Transverse colon (tissue), 4 donors: Measurements from ENCODE around the gene ATF6B. TPM values are rescaled to one million over a fixed set of nuclear protein-coding genes. Genes with fewer than 3 reads are reported as not detected.
"Not testable (repeated sequence)": the region's sequence is repeated elsewhere in the genome, so short reads cannot be mapped to it uniquely, and the experiment has no call there.

Experiments used
- DNase-seq: peaks from one replicate; pipeline ENCODE4 v3.0.0-alpha.2; 2019
- H3K27ac ChIP-seq, 4 donors: fragments of 200-600 bp; sonication (generic); 2 replicates each; pipeline ENCODE4 v1.5.1; 2016 to 2018; ENCODE audit warnings: inconsistent platforms in 4 of 4
- H3K27me3 ChIP-seq: fragments of 200-600 bp; sonication (generic); 2 replicates; pipeline ENCODE4 v1.5.1; 2017; ENCODE audit warnings: inconsistent platforms
- H3K36me3 ChIP-seq, 4 donors: fragments of 200-600 bp; sonication (generic); 2 replicates each; pipeline ENCODE4 v1.5.1; 2017 to 2019; ENCODE audit warnings: inconsistent platforms in 4 of 4
- H3K4me1 ChIP-seq, 4 donors: fragments of 200-600 bp; sonication (generic); 2 replicates each; pipeline ENCODE4 v1.5.1; 2017 to 2020; ENCODE audit warnings: inconsistent platforms in 4 of 4
- H3K4me3 ChIP-seq, 4 donors: fragments of 200-600 bp; sonication (generic); 1 replicate in 1 of 4; 2 replicates in 3 of 4; pipeline versions ENCODE4 v1.5.1 to v1.6.1; 2017 to 2019; ENCODE audit warnings: inconsistent platforms in 4 of 4
- H3K9me3 ChIP-seq, 2 donors: fragments of 200-600 bp; sonication (generic); 2 replicates each; pipeline ENCODE4 v1.5.1; 2017 to 2019; ENCODE audit warnings: inconsistent platforms in 2 of 2
- EP300 ChIP-seq: sonication (generic); formaldehyde crosslinking; IDR thresholded peaks from one replicate; pipeline ENCODE4 v1.6.1; 2017; ENCODE audit warnings: antibody characterized with exemption, low read depth
- POLR2A ChIP-seq: fragments of 450-650 bp; IDR thresholded peaks from one replicate; pipeline ENCODE4 v1.6.1; 2016; ENCODE audit warnings: antibody characterized with exemption, mild to moderate bottlenecking, moderate library complexity
- POLR2AphosphoS5 ChIP-seq, 3 donors: sonication (generic); formaldehyde crosslinking; IDR thresholded peaks; one replicate each; pipeline ENCODE4 v1.6.1; 2016; ENCODE audit warnings: antibody characterized with exemption in 3 of 3
- WGBS, 2 donors: methylation state at CpG; one replicate each; pipeline ENCODE4 v1.1.5; 2018; ENCODE audit warnings: low coverage in 1 of 2; 5-methylcytosine and 5-hydroxymethylcytosine counted together
- in situ Hi-C, 4 donors: fragments of 200-750 bp; cut with MboI; loops; one replicate each; pipeline versions ENCODE4 v1.15.0 to v1.15.1; 2017; ENCODE audit warnings: low sequenced_read_pairs in 3 of 4, low pct_ligation_motif_present in 1 of 4, low pct_unique_long_range_greater_than_20kb in 1 of 4
- intact Hi-C: fragments of 100-400 bp; cut with DNase I; formaldehyde crosslinking; loops from one replicate; pipeline ENCODE4 v1.15.1; 2023; ENCODE audit warnings: low total_unique reads
- small RNA-seq, 4 donors: library from RNA; depleted of rRNA; stranded (forward); fragments of <200 nt; gene quantifications; one replicate each; pipeline ENCODE3, GENCODE V24; 2016
- total RNA-seq, 4 donors: library from RNA; depleted of rRNA; stranded (reverse); fragments of >200 nt; gene quantifications; one replicate each; pipeline ENCODE4 v1.1.0, GENCODE V29; 2016
- TF ChIP-seq, protein P1 (sequence below), 5 experiments: fragments of 200-600 bp in 3 of 5; fragments of 450-650 bp in 2 of 5; sonication (generic) in 3 of 5; IDR thresholded peaks; 1 replicate in 2 of 5; 2 replicates in 3 of 5; pipeline ENCODE4 v1.5.1; 2016 to 2017; ENCODE audit warnings: antibody characterized with exemption in 5 of 5, inconsistent platforms in 3 of 5, mild to moderate bottlenecking in 2 of 5, moderate library complexity in 1 of 5

The ATF6B gene
- total RNA-seq, 4 donors from 2014 or later: 59.0 to 139 (median 98.5) TPM

DNA sequence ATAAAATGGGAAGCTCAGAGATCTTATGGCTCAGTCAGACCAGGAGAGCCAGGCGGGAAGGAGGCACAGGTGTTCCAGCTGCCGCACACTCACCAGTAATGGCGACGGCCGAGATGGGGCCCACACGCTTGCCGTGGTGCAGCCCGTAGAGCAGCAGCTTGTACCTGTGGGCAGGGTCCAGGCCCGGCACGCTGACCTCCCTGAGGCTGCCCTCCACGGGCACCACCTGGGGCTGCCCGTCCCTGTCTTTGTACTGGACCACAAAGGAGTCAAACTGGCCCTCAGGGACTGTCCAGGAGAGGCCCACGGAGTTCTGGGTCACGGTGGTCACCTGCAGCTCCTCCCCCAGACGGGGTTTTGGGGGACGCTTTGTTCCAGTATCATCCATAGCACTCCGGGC, 58.6 kb downstream of the ATF6B start:
- H3K27ac ChIP-seq: no peak overlapping the region
- H3K9me3 ChIP-seq: no peaks in the 10 kb centered on the region
- no peaks in the 10 kb centered on the region for H3K27me3 ChIP-seq
- intact Hi-C loops (no loop called here), in situ Hi-C loops (loop anchor here in 2 of 4 donors (25.0 kb wide), 1 partner anchor 107 kb away; the partner anchor contains the start of genes DXO (in 2 of the 2), NELFE (in 2 of the 2) and SKIC2 (in 2 of the 2))
- H3K4me3 ChIP-seq: no peak overlapping the region
- WGBS, 2 donors: 85% methylated on average over 17 of the region's 17 CpGs; no CpG with 5 or more reads in 1 of the 2 donors
- no peaks in the 10 kb centered on the region for H3K36me3 ChIP-seq
- no peak for DNase-seq
- H3K4me1 ChIP-seq: no peaks in the 10 kb centered on the region
- TF ChIP-seq EP300: no peak
- no peak for TF ChIP-seq POLR2A

DNA sequence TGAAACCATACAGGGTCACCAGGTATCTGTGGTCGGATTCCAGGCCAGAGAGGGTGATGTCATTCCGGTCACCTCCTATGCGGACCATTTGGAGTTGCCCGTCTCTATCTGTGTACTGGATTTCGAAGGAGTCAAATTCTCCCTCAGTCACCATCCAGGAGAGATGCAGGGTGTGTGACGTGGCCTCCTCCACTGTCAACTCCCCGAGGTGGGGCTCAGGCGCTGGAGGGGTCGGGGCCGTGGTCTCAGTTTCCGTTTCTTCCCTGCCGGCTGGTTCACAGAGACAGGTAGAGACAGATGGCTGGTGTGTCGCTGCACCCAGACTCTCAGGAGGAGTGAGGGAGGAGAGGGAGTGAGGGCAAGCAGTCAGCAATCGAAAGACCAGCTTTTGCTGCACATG, 59.2 kb downstream of the ATF6B start:
- no peaks in the 10 kb centered on the region for H3K27me3 ChIP-seq
- in situ Hi-C loops (loop anchor here in 2 of 4 donors (25.0 kb wide), 1 partner anchor 107 kb away; the partner anchor contains the start of genes DXO (in 2 of the 2), NELFE (in 2 of the 2) and SKIC2 (in 2 of the 2)), intact Hi-C loops (no loop called here)
- TF ChIP-seq EP300: no peak
- TF ChIP-seq POLR2A: no peak
- TF ChIP-seq, protein P1, sequence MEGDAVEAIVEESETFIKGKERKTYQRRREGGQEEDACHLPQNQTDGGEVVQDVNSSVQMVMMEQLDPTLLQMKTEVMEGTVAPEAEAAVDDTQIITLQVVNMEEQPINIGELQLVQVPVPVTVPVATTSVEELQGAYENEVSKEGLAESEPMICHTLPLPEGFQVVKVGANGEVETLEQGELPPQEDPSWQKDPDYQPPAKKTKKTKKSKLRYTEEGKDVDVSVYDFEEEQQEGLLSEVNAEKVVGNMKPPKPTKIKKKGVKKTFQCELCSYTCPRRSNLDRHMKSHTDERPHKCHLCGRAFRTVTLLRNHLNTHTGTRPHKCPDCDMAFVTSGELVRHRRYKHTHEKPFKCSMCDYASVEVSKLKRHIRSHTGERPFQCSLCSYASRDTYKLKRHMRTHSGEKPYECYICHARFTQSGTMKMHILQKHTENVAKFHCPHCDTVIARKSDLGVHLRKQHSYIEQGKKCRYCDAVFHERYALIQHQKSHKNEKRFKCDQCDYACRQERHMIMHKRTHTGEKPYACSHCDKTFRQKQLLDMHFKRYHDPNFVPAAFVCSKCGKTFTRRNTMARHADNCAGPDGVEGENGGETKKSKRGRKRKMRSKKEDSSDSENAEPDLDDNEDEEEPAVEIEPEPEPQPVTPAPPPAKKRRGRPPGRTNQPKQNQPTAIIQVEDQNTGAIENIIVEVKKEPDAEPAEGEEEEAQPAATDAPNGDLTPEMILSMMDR (IDR thresholded peaks at IDR 0.05): no peak
- TF ChIP-seq POLR2AphosphoS5 (IDR thresholded peaks at IDR 0.05): no peak
- no peaks in the 10 kb centered on the region for H3K4me1 ChIP-seq
- H3K4me3 ChIP-seq: no peak overlapping the region
- 92% methylated on average over 14 of the region's 14 CpGs; no CpG with 5 or more reads in 1 of the 2 donors for WGBS, 2 donors
- no peaks in the 10 kb centered on the region for H3K36me3 ChIP-seq
- no peaks in the 10 kb centered on the region for H3K9me3 ChIP-seq
- no peak overlapping the region for H3K27ac ChIP-seq
- DNase-seq: no peak

DNA sequence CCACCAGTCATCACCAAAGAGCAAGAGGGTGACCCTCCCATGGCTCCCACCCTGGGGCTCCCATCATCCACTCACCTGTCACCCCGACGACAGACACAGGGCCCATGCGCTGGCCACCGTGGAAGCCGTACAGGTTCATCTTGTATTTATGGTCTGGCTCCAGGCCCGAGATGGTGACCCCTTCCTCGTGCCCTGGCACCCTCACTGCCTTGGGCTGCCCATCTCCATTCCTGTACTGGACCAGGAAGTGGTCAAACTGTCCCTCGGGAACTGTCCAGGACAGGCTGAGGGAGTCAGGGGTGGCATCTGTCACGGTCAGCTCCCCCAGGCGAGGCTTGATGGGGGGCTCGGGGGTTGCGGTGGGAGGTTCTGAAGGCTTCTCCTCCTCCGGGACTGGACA, 59.7 kb downstream of the ATF6B start:
- in situ Hi-C loops: loop anchor here in 2 of 4 donors (25.0 kb wide), 1 partner anchor 106 kb away; the partner anchor contains the start of genes DXO (in 2 of the 2), NELFE (in 2 of the 2) and SKIC2 (in 2 of the 2)
- intact Hi-C loops, H3K4me3 ChIP-seq, H3K36me3 ChIP-seq, DNase-seq, H3K27ac ChIP-seq, H3K9me3 ChIP-seq, H3K4me1 ChIP-seq, H3K27me3 ChIP-seq: not testable (repeated sequence)
- WGBS, 2 donors: 80% methylated on average over 13 of the region's 13 CpGs; no CpG with 5 or more reads in 1 of the 2 donors

DNA sequence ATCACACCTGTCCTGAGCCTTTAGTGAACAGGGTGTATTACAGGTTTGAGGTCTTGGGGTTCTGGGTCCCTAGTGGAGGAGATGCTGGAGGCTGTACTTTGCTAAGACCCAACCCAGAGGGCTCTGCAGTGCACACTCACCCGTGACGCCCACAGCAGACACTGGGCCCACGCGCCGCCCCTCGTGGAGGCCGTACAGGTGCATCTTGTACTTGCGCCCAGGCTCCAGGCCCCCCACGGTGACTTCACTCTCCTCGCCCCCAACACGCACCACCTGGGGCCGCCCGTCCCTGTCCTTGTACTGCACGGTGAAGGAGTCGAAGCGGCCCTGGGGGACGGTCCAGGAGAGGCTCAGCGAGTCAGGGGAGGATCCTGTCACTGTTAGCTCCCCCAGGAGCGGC, 60.5 kb downstream of the ATF6B start:
- H3K27ac ChIP-seq, H3K4me3 ChIP-seq, DNase-seq, H3K4me1 ChIP-seq, H3K9me3 ChIP-seq, H3K27me3 ChIP-seq, H3K36me3 ChIP-seq, intact Hi-C loops: not testable (repeated sequence)
- WGBS, 2 donors: 91 to 100% methylated on average over 1 to 17 of the region's 19 CpGs
- in situ Hi-C loops: loop anchor here in 2 of 4 donors (25.0 kb wide), 1 partner anchor 105 kb away; the partner anchor contains the start of genes DXO (in 2 of the 2), NELFE (in 2 of the 2) and SKIC2 (in 2 of the 2)

Small RNA genes lying within 50 kb of the gene (small RNA-seq; reads per million reads assigned to genes)
- gene RNA5SP206: 0 reads per million in 4 donors

Other genes with a start within 250 kb of the ATF6B start
- 100 to 1,000 TPM; 149 to 734 (median 395) TPM for gene SLC44A4, start 249.2 kb downstream of the ATF6B start, total RNA-seq
- 10 to 100 TPM; 25.9 to 33.3 (median 27.9) TPM for gene EHMT2, start 230.5 kb downstream of the ATF6B start, total RNA-seq
- gene ZBTB12, start 226.2 kb downstream of the ATF6B start, total RNA-seq: 1 to 10 TPM in 1 of 4 donors, under 1 TPM in 3; 0.14 to 1.3 (median 0.77) TPM
- 1 to 10 TPM; 4.6 to 9.4 (median 7.5) TPM for gene C2, start 200.5 kb downstream of the ATF6B start, total RNA-seq
- 10 to 100 TPM in 3 of 4 donors, 1 to 10 TPM in 1; 9.0 to 59.7 (median 39.6) TPM for gene CFB, start 182.2 kb downstream of the ATF6B start, total RNA-seq
- 100 to 1,000 TPM in 1 of 4 donors, 10 to 100 TPM in 3; 59.2 to 114 (median 88.0) TPM for gene NELFE, start 169.3 kb downstream of the ATF6B start, total RNA-seq
- 100 to 1,000 TPM in 1 of 4 donors, 10 to 100 TPM in 3; 52.8 to 173 (median 71.3) TPM for gene SKIC2, start 169.1 kb downstream of the ATF6B start, total RNA-seq
- 10 to 100 TPM; 17.5 to 29.9 (median 20.9) TPM for gene DXO, start 156.1 kb downstream of the ATF6B start, total RNA-seq
- 100 to 1,000 TPM in 1 of 4 donors, 10 to 100 TPM in 3; 16.9 to 210 (median 33.6) TPM for gene C4A, start 146.2 kb downstream of the ATF6B start, total RNA-seq
- 100 to 1,000 TPM in 1 of 4 donors, 10 to 100 TPM in 3; 20.3 to 137 (median 64.0) TPM for gene C4B, start 113.5 kb downstream of the ATF6B start, total RNA-seq
- gene CYP21A2, start 89.8 kb downstream of the ATF6B start, total RNA-seq: under 1 TPM in 3 of 4 donors, not detected in 1; 0.27 to 0.64 (median 0.40) TPM
- gene TNXB, start 18.9 kb downstream of the ATF6B start, total RNA-seq: 100 to 1,000 TPM in 1 of 4 donors, 10 to 100 TPM in 3; 47.7 to 205 (median 66.2) TPM
- 1 to 10 TPM in 2 of 4 donors, not detected in 2; 3.0 to 3.3 TPM for gene FKBPL, start 2.0 kb upstream of the ATF6B start, total RNA-seq
- gene PRRT1, start 23.7 kb upstream of the ATF6B start, total RNA-seq: 1 to 10 TPM in 2 of 4 donors, not detected in 2; 2.4 to 2.7 TPM
- 10 to 100 TPM; 13.1 to 80.0 (median 28.1) TPM for gene PPT2, start 25.9 kb upstream of the ATF6B start, total RNA-seq
- gene EGFL8, start 36.3 kb upstream of the ATF6B start, total RNA-seq: 10 to 100 TPM in 3 of 4 donors, 1 to 10 TPM in 1; 2.6 to 79.4 (median 16.2) TPM
- gene AGPAT1, start 47.8 kb upstream of the ATF6B start, total RNA-seq: 10 to 100 TPM; 17.9 to 67.2 (median 50.1) TPM
- gene RNF5, start 50.2 kb upstream of the ATF6B start, total RNA-seq: 100 to 1,000 TPM in 3 of 4 donors, 10 to 100 TPM in 1; 36.0 to 212 (median 120) TPM
- 1 to 10 TPM; 1.1 to 9.0 (median 2.7) TPM for gene AGER, start 56.0 kb upstream of the ATF6B start, total RNA-seq
- gene PBX2, start 62.0 kb upstream of the ATF6B start, total RNA-seq: 10 to 100 TPM; 34.4 to 87.5 (median 41.3) TPM
- gene GPSM3, start 64.4 kb upstream of the ATF6B start, total RNA-seq: 1 to 10 TPM in 3 of 4 donors, under 1 TPM in 1; 1.00 to 8.6 (median 6.7) TPM
- 10 to 100 TPM in 2 of 4 donors, 1 to 10 TPM in 2; 2.6 to 24.3 (median 9.6) TPM for gene NOTCH4, start 95.8 kb upstream of the ATF6B start, total RNA-seq
- not detected for gene TSBP1, start 243.7 kb upstream of the ATF6B start, total RNA-seq